ENCODE data around the gene MRPS10.

Gene MRPS10

GRCh38 chr6:42162384-42162783, 55.3 kb downstream of the MRPS10 start:
- in situ Hi-C loops (cut with HindIII; ENCODE audit: low pct_ligation_motif_present, low pct_unique_long_range_greater_than_20kb, low sequenced_read_pairs): no loop called here

GRCh38 chr6:42159431-42160024, 58.1 kb downstream of the MRPS10 start:
- in situ Hi-C loops (cut with HindIII; ENCODE audit: low pct_ligation_motif_present, low pct_unique_long_range_greater_than_20kb, low sequenced_read_pairs): no loop called here
- no peak for DNase-seq

More at GRCh38 chr6:42162384-42162783, 55.3 kb downstream of the MRPS10 start:
- no peak for DNase-seq

- no peak for DNase-seq
- in situ Hi-C loops (cut with HindIII; ENCODE audit: low pct_ligation_motif_present, low pct_unique_long_range_greater_than_20kb, low sequenced_read_pairs): no loop called here
Observed at GRCh38 chr6:42158631-42159030, 59.0 kb downstream of the MRPS10 start.

GRCh38 chr6:42158011-42158410, 59.6 kb downstream of the MRPS10 start:
- DNase-seq: no peak
- in situ Hi-C loops (cut with HindIII; ENCODE audit: low pct_ligation_motif_present, low pct_unique_long_range_greater_than_20kb, low sequenced_read_pairs): no loop called here
